ENCODE measurements around the gene AP1S1. TPM values are rescaled to one million over a fixed set of nuclear protein-coding genes. Genes with fewer than 3 reads are reported as not detected.

AP1S1 gene
- total RNA-seq, 1 donor from 2014 or later: 181 TPM

DNA sequence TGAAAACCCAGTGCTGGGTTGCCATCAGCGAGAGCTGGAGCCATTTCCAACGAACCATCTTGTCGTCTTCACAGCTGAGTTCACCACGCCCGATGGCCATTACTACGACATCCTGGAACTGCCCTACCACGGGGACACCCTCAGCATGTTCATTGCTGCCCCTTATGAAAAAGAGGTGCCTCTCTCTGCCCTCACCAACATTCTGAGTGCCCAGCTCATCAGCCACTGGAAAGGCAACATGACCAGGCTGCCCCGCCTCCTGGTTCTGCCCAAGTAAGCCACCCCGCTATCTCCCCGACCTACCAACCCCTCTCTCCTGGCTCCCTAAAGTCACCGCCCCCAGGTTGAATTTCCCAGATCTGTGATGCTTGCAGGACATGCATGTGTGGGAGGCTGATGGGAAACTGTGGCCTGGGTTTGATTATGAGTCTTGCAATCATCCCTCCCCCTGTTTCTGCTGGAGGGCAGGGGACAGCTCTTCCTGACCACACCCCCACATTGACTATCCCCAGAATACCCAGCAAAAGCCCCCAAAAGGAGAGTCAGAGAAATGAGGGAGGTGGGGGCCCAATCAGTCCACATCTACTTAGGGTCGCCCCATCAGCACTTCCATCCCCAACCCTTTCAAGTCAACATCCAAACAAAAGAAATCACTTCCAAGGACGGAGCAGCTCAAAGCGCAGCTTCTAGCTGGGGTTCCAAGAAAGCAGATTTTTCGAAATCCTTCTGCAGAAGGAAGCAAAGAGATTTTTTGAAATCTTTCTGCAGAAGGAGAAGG lies 20.5 kb upstream of the AP1S1 start:
- peak overlapping the region; percentile 73 for H3K4me3 Mint-ChIP-seq (ENCODE audit: unreplicated experiment)

DNA sequence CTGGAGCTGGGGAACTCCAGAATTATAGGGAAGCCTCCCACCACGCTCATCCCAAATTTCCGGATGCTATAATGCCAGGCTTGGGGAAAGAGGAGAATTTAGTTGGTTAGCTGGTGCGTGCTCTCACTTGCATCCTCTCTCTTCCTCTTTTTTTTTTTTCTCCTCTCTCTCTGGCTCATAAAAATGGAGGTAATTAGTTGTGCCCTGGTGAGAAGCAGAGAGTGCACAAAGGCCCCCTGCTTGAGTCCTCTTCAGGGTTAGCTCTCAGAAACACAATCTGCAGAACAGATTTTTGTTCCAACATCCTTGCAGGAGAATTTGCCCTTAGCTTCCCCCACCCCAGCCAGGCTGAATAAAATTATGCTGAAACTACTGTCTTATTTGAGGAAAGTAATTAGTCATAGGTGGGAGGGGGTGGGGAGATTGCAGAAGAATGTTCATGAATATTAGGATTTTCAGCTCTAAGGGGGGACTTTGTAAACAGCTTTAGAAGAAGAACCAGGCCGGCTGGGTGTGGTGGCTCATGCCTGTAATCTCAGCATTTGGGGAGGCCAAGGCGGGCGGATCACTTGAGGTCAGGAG lies 19.8 kb upstream of the AP1S1 start:
- Histone ChIP-seq H3K4me2 (ENCODE audit: low read length) (peak overlapping the region; percentile 98), H3K79me2 (ENCODE audit: insufficient read depth, low read length) (peaks cover 22% of the 10 kb centered on the region), H3K27ac (ENCODE audit: low read depth, low read length) (peak overlapping the region; percentile 50), H3K4me3 (ENCODE audit: insufficient read depth, low read depth, low read length) (peak overlapping the region; percentile 12), H3K9ac (ENCODE audit: low read length) (peak overlapping the region; percentile 39), H3K4me1 (ENCODE audit: insufficient read depth, low read length) (peaks cover 66% of the 10 kb centered on the region), H3K27me3 (ENCODE audit: insufficient read depth, low read length) (no peaks in the 10 kb centered on the region), H2AFZ (ENCODE audit: low read depth, low read length) (no peak overlapping the region), H4K20me1 (ENCODE audit: insufficient read depth, low read length) (peaks cover 83% of the 10 kb centered on the region), H3K9me3 (ENCODE audit: insufficient read depth, low read depth, low read length) (no peaks in the 10 kb centered on the region), H3K36me3 (ENCODE audit: insufficient read depth, low read length) (peaks cover 67% of the 10 kb centered on the region)
- Mint-ChIP-seq H3K4me3 (ENCODE audit: unreplicated experiment) (peak overlapping the region; percentile 31), H3K27ac (ENCODE audit: unreplicated experiment) (peak overlapping the region; percentile 60), H3K4me1 (ENCODE audit: low read depth, unreplicated experiment) (peaks cover 46% of the 10 kb centered on the region), H3K36me3 (ENCODE audit: low read depth, unreplicated experiment) (peaks cover 38% of the 10 kb centered on the region), H3K9me3 (ENCODE audit: unreplicated experiment) (no peaks in the 10 kb centered on the region), H3K27me3 (ENCODE audit: low read depth, unreplicated experiment) (no peaks in the 10 kb centered on the region)
- TF ChIP-seq EZH2 (IDR thresholded peaks at IDR 0.05; ENCODE audit: insufficient read depth, low read length): no peak
- TF ChIP-seq, protein P1, sequence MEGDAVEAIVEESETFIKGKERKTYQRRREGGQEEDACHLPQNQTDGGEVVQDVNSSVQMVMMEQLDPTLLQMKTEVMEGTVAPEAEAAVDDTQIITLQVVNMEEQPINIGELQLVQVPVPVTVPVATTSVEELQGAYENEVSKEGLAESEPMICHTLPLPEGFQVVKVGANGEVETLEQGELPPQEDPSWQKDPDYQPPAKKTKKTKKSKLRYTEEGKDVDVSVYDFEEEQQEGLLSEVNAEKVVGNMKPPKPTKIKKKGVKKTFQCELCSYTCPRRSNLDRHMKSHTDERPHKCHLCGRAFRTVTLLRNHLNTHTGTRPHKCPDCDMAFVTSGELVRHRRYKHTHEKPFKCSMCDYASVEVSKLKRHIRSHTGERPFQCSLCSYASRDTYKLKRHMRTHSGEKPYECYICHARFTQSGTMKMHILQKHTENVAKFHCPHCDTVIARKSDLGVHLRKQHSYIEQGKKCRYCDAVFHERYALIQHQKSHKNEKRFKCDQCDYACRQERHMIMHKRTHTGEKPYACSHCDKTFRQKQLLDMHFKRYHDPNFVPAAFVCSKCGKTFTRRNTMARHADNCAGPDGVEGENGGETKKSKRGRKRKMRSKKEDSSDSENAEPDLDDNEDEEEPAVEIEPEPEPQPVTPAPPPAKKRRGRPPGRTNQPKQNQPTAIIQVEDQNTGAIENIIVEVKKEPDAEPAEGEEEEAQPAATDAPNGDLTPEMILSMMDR (IDR thresholded peaks at IDR 0.05; ENCODE audit: insufficient read depth, low read depth, low read length): no peak
- FAIRE-seq (no peak), DNase-seq (ENCODE audit: low read depth) (no peak)

More for the DNA sequence above, 20.5 kb upstream of the AP1S1 start:
- no peak for DNase-seq (ENCODE audit: low read depth)
- peaks cover 67% of the 10 kb centered on the region for H3K36me3 ChIP-seq (ENCODE audit: insufficient read depth, low read length)
- peaks cover 43% of the 10 kb centered on the region for H3K4me1 Mint-ChIP-seq (ENCODE audit: low read depth, unreplicated experiment)
- H3K27ac Mint-ChIP-seq (ENCODE audit: unreplicated experiment): peak overlapping the region; percentile 68
- no peak for FAIRE-seq
- H3K36me3 Mint-ChIP-seq (ENCODE audit: low read depth, unreplicated experiment): peaks cover 40% of the 10 kb centered on the region
- peaks cover 27% of the 10 kb centered on the region for H3K79me2 ChIP-seq (ENCODE audit: insufficient read depth, low read length)
- no peaks in the 10 kb centered on the region for H3K9me3 ChIP-seq (ENCODE audit: insufficient read depth, low read depth, low read length)
- peak overlapping the region; percentile 39 for H3K9ac ChIP-seq (ENCODE audit: low read length)
- H3K27me3 ChIP-seq (ENCODE audit: insufficient read depth, low read length): no peaks in the 10 kb centered on the region
- peak overlapping the region; percentile 12 for H3K4me3 ChIP-seq (ENCODE audit: insufficient read depth, low read depth, low read length)
- H3K4me2 ChIP-seq (ENCODE audit: low read length): peak overlapping the region; percentile 98
- no peak overlapping the region for H2AFZ ChIP-seq (ENCODE audit: low read depth, low read length)
- H3K4me1 ChIP-seq (ENCODE audit: insufficient read depth, low read length): peaks cover 63% of the 10 kb centered on the region
- peaks cover 89% of the 10 kb centered on the region for H4K20me1 ChIP-seq (ENCODE audit: insufficient read depth, low read length)
- peak overlapping the region; percentile 50 for H3K27ac ChIP-seq (ENCODE audit: low read depth, low read length)
- no peaks in the 10 kb centered on the region for H3K9me3 Mint-ChIP-seq (ENCODE audit: unreplicated experiment)
- no peaks in the 10 kb centered on the region for H3K27me3 Mint-ChIP-seq (ENCODE audit: low read depth, unreplicated experiment)
- TF ChIP-seq, protein P1 (IDR thresholded peaks at IDR 0.05; ENCODE audit: insufficient read depth, low read depth, low read length): no peak
- TF ChIP-seq EZH2 (IDR thresholded peaks at IDR 0.05; ENCODE audit: insufficient read depth, low read length): no peak
